NK-92 treated with Interleukin-12 subunit alpha and Interleukin-12 subunit beta, amount 100 ng/mL, for 24 hours (cell line): ENCODE results near the gene TRMO.
"Not testable (repeated sequence)": the region's sequence is repeated elsewhere in the genome, so short reads cannot be mapped to it uniquely, and the experiment has no call there.

Experiments used
- DNase-seq: peaks from one replicate; lab custom pipeline; 2025; lab: John Stamatoyannopoulos, UW

The TRMO gene, protein sequence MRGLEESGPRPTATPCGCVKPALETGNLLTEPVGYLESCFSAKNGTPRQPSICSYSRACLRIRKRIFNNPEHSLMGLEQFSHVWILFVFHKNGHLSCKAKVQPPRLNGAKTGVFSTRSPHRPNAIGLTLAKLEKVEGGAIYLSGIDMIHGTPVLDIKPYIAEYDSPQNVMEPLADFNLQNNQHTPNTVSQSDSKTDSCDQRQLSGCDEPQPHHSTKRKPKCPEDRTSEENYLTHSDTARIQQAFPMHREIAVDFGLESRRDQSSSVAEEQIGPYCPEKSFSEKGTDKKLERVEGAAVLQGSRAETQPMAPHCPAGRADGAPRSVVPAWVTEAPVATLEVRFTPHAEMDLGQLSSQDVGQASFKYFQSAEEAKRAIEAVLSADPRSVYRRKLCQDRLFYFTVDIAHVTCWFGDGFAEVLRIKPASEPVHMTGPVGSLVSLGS

DNA sequence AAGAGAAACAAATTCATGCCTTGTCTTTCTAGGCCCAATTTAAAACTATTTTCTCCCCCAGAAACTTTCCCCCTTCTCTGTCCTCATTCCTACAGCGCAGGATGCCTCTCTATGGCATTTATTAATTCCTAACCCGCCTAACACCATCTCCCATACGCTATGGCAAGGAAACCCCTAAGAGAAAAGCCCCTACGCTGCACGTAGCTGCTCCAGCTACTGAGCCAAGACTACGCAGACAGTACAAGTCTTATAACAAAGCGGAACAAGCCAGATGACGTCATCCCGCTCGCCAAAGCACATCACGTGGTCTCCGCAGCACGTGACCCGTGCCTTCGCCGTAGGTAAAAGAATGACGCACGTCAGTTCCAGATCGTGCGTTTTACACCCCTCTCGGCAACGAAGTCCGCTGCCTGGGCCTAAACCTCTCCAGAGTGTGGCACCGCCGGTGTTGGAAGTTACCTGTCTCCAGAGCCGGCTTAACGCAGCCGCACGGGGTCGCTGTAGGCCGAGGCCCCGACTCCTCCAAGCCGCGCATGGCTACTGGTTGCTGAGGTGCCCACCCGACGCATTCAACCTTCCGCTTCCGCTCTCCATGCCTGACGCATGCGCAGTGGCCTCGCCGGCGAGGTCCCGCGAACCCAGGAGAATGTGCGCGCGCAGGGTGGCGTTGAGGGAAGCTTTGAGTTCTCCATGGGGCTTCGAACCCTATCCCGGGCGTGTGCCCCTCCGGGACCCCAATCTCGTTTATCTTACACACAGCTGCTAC lies at the start of gene TRMO:
TRMO (minus strand) TSS at position 542 of the 766 bp plus-strand sequence; CDS start at position 535, 7 bp downstream.
- peak; percentile 95 for DNase-seq

DNA sequence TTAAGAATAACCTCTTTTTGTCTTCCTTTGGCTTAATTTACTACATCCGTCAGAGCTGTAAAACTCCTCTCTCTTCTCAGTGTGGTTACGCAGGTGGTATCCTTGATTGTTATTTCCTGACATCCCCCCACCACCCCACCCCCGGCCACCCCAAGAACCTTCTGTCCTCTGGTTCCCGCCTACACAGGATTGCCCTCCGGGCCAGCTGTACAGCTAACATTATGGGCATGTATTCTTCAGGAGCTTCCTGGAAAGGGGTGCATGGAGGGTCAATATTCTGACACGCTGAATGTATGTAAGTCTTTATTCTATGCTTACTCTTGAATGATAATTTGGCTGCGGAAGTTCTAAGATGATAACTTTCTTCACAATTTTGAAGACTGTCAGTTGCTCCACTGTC lies 47.9 kb upstream of the TRMO start:
- no peak for DNase-seq

DNA sequence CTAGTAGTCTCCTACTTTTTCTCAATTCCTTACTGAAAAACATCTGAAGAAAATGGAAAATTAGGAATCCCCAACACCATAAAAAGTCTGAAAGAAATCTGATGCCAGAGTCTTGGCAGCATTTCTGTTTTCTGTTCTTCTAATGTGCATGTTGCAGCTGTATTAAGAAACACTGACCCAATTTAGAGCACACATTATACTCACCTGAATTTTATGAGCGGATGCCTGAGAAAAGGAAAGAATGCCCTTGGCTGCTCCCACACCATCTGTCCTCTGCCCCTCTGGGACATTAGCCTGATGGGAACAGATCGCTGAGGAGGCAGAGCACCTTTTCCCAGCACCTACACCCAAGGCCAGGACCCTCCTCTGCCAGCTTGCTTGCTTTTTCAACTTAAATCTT lies 46.7 kb upstream of the TRMO start:
- DNase-seq = no peak

DNA sequence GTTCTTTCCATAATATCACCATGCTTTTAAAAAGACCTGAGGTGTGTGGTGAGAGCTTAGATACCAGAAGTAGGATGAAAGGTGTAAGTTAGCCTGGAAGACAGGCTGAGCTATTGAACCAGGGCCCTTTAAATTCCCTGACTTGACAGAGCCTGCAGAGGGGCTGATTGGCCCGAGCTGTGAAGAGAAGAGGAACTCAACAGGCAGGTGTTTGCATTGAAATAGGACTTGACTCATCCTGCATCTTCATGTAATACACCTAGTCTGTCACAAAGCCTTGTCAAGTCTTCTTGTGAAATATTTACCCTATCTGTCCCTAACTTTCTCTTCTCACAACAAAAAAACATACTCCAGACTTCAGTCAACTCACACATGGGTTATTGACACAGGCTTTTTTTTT lies 44.2 kb upstream of the TRMO start:
- DNase-seq = no peak

DNA sequence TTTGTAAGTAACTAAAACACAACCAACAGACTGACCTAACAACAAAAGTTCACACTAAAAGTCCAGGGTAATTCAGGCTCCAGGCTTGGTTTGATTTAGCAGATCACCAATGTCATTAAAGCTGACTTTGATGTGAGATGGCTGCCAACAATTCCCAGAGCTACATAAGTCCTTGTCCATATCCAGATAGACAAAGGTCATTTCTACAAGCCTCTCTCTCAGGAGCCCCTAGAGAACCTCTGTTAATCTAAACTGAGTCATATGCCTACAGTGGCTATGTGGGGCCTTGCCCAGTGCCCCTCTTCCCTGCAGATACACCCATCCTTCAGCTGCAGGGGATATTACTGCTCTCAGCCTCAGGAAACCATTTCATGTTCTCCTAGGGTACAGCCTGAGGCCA lies 42.6 kb upstream of the TRMO start:
- no peak for DNase-seq

DNA sequence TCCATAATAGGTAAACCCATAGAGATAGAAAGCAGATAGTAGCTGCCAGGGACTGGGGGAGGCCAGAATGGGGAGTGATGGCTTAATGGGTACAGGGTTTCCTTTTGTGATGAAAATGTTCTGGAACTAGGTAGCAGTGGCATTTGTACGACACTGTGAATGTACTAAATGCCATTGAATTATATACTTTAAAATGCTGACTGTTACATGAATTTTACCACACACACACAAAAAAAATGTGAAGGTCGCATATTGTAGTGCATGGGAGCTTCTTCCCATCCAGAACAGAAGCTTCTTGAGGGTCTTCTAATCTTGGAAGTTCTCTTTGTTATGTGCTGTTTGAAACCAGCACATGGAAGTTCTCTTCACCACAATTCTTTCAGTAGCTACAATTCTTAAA lies 40.9 kb upstream of the TRMO start:
- DNase-seq = no peak

DNA sequence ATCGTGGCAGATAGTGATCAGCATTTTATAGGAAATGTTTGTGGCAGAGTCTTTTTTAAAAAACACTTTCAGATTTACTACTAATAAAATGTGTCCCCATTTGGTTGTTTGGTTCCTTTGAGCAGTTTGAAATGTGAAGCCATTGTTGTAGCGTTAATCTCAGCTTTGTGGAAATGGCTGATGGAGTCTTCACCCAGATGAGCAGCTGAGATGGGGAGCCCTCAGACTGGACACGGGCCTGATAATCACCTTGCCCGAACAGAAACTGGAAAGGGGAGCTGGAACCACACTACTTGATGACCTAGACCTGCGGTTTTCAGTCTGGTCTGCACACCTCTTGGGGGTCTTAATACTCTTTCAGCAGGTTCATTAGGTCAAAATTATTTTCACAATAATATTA lies 40.3 kb upstream of the TRMO start:
- no peak for DNase-seq

DNA sequence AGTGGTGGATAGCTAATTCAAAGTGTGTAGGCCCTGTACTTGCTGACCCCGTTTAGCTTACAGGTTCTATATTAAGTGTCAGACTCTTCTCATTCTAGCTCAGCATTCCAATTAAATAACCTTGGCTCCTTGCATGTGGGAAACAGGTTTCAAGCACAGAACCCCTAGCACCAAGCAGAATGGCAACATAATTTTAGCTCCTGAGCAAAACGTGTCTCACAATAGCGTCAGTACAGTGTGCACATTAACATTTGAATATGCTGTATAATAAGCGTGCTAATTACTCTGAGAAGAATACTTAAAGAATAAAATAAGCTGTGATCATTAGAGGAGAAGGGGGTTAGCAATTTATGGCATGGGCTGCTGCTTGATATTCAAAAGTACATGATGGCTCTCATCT lies 39.8 kb upstream of the TRMO start:
- no peak for DNase-seq

DNA sequence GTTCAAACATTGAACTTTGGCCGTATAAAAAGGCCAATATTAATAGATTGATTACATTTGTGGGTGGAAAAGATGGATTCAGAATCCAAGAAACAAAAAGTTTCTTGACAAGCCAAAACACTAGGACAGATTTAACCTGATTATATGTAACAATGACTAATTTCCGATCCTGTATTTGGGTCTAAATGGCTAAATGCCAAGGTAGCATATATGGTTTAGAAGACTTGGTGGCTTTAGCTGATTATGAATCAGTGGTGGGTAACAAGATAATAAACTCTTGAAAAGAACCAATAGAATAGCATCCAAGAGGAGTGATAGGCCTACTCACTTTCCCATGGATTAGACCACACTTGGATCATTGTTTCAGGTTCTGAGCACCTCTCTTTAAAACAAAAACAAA lies 39.1 kb upstream of the TRMO start:
- no peak for DNase-seq

DNA sequence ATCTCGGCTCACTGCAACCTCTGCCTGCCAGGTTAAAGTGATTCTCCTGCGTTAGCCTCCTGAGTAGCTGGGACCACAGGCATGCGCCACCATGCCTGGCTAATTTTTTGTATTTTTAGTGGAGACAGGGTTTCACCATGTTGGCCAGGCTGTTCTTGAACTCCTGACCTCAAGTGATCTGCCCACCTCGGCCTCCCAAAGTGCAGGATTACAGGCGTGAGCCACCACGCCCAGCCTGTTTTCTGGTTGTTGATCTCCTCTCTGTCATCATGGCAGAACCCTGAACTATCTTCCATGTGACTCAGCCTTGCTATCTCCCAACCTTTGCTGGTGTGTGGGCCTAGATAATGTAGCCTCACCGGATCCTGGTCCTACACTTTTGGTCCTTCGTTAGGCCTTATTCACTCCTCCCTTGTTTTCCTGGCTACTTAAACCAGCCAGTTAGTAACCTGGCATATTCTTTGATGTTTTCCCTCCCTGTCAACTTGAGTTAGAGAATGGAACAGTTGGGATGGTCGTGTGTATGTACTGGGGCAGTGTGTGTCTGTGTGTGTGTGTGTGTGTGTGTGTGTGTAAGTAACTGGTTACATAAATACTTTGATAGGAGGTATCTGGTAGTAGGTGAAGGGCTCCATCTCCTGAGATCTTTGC lies 38.5 kb upstream of the TRMO start:
- not testable (repeated sequence) for DNase-seq

DNA sequence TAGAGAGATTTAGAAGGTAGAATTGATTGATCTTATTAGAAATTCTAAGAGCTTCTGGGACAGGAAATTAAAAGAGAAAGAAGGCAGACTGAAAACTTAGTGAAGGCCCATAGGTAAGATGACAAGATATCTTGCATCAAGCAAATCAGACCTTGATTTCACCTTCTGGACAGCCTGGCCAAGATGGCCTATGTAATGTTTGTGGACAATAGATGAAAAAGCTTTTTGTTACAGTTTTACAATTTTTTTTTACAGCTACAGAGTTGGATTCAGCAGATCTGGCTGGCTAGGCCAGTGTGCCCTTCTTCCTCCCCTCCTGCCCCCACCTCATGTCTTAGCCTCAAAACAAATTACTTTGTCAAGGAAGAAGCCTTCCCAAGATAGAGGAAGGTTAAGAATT lies 37.3 kb upstream of the TRMO start:
- no peak for DNase-seq

DNA sequence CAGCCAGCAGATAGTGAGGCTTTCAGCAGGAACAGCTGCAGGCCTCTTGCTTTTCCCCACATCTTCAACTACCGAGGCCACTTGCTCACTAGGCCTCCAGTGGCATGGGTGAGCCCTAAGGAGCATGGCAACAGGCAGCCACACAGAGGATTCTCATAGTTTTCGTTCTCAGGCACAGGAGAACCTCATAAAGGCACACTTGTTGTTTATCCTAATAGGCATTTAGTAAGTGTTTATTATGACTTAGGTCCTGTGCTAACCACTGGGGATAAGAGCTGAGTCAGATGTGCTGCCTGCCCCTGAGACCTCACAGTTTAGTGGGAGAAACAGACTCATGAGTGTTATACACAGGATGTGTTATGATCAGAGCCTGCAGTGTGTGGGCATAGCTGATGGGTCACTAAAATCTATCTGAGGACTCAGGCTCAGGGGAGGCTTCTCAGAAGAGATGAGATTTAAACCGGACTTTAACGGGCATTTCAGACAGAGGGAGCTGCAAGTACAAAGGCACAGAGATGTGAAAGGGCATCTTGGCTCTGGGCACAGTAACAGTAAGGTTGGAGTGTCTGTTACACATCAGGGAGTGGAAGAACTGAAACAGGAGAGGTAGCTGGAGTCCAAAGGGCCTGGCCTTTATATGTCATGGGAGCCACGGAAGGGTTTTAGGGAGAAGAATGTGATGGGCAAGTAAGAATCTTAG lies 36.7 kb upstream of the TRMO start:
- DNase-seq = no peak

DNA sequence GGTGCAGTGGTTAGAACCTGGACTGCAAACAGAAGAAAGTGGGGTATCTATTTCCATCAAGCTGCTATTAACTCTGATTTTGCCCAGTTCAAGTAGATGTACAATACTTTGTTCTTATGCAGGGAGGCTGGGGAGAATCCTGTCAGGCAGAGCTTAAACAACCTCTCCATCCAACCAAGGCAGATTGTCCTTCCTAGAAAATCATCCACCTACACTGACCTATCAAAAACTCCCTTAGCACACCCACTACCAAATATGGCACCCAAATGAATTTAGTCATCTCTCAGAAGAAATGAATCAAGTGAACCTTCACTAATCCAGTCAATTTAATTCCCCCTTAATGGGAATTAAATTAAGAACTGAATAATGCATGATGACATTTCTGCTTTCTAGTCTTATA lies 34.0 kb upstream of the TRMO start:
- no peak for DNase-seq

DNA sequence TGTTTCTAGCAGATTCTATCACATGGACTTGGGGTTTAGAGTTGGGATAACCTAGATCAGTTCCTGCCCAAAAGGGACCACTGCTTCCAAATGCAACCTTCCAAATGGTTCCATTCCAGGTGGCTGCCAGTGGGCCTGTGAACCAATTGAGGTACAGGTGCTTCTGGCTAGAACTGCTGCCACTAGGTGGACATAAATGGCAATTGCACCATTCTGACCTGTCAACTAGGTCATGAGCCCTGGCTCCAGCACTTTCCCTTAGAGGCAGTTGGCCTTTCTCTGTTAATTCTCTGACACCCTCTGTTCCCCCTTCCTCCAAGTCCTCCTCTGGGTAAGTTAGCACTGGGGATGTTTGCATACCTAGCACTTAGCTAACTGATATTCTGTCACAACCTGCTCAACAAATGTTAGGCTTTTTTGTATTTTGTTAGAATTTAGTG lies 32.3 kb upstream of the TRMO start:
- DNase-seq = peak; percentile 22

DNA sequence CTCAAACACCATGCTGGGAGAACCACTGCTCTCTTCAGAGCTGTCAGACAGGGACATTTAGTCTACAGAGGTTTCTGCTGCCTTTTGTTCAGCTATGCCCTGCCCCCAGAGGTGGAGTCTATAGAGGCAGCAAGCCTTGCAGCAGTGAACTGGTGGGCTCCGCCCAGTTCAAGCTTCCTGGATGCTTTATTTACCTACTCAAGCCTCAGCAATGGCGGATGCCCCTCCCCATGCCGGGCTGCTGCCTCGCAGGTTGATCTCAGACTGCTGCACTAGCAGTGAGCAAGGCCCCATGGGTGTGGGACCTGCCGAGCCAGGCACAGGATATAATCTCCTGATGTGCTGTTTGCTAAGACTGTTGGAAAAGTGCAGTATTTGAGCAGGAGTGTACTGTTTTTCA lies 28.6 kb upstream of the TRMO start:
- peak; percentile 27 for DNase-seq

DNA sequence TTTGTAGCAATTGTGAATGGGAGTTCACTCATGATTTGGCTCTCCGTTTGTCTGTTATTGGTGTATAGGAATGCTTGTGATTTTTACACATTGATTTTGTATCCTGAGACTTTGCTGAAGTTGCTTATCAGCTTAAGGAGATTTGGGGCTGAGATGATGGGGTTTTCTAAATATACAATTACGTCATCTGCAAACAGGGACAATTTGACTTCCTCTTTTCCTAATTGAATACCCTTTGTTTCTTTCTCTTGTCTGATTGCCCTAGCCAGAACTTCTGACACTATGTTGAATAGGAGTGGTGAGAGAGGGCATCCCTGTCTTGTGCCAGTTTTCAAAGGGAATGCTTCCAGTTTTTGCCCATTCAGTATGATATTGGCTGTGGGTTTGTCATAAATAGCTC lies 24.8 kb upstream of the TRMO start:
- not testable (repeated sequence) for DNase-seq

DNA sequence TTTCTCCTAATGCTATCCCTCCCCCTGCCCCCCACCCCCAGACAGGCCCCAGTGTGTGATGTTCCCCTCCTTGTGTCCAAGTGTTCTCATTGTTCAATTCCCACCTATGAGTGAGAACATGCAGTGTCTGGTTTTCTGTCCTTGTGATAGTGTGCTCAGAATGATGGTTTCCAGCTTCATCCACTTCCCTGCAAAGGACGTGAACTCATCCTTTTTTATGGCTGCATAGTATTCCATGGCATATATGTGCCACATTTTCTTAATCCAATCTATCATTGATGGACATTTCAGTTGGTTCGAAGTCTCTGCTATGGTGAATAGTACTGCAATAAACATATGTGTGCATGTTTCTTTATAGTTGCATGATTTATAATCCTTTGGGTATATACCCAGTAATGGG lies 23.2 kb upstream of the TRMO start:
- not testable (repeated sequence) for DNase-seq

DNA sequence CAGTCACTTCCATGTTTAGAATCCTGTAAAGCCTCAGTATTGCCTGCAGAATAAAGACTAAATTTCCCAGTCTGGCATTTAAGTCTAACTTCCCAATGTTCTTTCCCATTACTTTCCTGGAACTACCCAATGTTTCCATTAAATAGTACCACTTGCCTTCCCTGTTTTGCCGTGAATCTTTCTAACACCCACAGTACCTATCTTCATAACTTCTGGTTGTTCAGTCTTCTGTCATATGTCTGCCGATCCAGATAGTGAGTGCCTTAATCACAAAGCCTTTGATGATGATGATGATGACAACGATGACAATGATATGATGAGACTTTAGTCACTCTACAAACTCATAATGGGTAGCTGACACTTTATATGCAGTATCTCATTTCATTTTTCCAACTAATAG lies 22.3 kb upstream of the TRMO start:
- no peak for DNase-seq

DNA sequence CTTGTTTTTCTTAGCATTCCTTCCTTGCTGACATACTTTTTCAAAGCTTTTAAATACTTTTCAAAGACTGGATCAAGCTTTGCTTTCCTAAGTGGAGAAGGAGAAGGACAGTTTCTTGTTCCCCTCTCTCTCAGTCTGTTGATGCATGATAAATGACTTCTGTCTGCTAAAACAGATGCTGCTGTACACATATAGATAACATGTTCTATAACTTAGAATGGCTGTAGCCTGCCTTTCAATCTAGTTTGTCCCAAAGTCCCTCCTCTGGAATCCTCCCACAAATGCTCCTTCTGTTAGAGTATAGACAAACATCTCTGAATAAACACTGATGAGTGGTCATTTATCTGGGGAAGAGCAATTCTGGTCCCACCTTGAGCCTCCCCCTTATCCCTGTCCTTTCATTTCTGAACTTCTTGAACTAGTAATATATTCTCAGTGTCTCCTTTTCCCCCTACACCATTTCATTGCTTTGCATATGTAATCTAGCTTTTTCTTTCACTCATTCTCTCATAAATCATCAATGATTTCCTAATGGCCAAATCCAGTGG lies 21.1 kb upstream of the TRMO start:
- no peak for DNase-seq

DNA sequence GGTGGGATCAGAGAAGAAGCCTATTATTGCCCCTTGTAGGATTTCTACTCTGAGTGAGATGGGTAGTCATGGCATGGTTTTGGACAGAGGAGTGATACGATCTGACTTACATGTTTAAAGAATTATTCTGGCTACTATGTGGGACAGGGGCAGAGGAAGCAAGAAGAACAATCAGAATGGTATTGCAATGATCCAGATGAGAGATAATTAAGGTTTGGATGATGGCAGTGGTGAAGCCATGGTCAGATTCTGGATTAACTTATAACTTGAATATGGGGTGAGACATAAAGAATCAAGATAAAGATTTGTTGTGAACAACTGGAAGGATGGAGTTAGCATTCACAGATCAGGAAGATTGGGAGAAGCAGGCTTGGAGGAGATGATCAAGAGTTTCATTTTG lies 19.0 kb upstream of the TRMO start:
- no peak for DNase-seq

DNA sequence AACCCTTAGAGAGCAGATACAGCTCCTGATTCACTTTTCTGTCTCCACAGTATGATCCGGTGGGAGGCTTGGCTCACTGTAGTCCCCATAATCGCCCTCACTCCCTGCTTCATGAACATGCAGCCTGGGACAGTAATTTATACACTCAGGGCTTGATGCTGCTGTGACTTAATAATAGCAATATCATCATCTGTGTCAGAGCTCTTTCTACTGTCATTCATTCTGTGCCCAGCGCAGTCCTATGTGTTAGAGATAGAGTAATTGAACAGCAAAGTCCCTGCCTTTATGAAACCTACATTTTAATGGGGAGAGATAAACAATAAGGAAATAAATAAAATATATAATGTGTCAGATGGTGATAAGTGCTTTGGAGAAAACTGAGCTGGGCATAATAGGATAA lies 18.4 kb upstream of the TRMO start:
- no peak for DNase-seq

DNA sequence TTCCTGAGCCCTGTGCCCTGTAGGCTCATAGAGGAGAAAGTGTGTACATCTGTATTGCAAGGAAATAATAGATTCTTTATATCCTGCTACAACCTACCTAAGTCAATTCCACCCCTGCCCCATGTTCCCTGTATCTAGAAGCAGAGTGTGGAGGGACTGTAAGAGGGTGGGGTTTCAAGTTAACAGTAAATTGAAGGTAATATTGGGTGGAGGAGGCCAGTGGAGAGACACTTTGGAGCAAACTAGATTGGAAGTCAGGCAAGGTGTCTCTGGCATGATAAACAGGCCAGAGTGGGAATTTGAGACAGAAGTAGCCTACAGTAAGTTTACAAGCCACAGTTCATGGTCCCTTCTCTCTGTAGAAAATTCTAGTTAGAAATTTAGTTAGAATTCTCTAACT lies 17.9 kb upstream of the TRMO start:
- DNase-seq = no peak
